AG20443 (cell line): Measurements from ENCODE around the gene JAKMIP1.

ENCODE experiments used
- DNase-seq: peaks from one replicate; pipeline ENCODE4 v3.0.0; 2012; ENCODE audit warnings: low spot score, mixed read lengths

Gene JAKMIP1

DNA sequence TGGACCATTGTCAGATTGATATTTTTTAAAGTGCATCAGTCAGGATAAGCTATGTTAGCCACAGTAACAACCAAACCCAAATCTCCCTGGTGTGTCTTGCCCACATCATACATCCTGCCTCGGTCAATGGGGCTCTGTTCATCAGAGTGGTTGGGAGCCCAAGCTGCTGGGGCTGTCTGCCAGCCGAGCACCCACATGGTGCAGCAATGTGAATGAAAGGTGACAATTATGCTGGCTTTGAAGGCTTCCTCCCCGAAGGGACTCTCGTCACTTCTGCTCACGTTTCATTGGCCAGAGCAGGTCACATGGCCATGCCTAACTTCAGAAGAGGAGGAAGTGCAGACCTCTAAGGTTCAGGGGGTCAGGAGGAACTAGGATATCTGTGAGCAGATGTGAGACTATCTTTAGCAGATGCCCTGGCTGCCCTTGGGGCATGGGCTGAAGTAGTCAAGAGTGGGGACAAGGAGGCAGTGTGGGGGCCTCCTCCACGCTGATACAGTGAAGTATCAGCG lies 1.3 kb upstream of the JAKMIP1 start:
- DNase-seq, result no peak

DNA sequence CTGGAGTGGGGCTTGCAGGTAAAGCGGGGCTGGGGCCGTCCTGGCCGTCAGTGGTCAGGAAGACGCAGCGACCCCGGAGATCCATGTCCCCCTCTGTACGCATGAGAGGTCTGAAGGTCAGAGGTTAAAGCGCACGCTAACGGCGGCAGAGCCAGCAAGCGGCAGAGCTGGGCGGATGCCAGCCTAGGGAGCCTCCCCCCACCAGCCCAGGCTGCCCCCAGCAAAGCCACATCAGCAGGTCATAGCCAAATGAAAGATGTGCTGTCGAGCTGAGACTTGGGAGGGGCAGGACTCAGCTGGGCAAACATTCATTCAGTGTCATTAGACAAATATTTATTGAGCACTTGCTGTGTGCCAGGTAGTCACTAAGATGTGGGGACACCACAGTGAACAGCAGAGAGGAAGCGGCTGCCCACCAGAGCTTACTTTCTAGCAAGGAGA lies 593 bp upstream of the JAKMIP1 start:
- DNase-seq, result no peak

DNA sequence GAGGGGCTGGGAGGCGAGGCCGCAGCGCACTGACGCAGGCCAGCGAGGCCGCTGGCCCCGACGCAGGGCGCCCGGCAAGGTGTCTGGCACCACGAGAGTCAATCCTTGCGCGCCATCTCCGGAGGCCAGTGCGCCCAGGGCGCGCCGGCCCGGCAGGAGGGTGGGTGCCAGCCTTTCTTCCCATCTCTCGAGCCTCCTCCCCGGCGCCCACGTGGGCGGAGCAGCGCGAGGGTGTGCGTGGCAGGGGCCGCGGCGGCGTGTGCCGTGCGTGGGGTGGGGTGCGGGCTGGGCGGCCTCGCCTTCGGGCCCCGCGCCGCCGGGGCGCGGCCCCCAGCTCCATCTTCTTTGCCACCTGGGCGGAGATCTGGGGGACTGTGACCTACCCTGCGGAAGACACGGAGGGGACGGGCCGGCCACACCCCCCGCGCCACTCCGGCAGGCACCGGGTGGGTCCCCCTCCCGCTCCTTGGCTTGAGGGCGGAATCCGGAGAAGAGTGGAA lies 877 bp downstream of the JAKMIP1 start:
- DNase-seq, result no peak

- no peak for DNase-seq
Measured at GRCh38 chr4:6198768-6199421, 1.5 kb downstream of the JAKMIP1 start.

DNA sequence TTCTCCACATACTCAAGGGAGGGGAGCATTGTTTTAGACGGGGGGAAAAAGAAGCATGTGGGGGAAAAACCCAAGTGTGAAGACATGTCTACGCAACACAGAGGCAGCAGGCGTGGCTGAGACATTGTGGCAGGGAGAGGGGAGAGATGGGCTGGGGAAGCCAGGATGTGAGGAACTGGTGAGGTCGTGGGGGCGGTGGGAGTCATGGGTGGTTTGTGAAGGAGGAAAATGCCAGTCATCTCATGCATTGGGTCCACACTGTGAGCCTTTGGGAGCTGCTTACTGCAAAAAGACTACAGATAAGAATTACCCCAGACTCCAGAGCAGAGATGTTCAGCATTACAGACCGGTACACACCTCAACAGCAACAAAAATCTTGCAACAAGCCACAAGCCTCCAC lies 2.1 kb downstream of the JAKMIP1 start:
- no peak for DNase-seq

DNA sequence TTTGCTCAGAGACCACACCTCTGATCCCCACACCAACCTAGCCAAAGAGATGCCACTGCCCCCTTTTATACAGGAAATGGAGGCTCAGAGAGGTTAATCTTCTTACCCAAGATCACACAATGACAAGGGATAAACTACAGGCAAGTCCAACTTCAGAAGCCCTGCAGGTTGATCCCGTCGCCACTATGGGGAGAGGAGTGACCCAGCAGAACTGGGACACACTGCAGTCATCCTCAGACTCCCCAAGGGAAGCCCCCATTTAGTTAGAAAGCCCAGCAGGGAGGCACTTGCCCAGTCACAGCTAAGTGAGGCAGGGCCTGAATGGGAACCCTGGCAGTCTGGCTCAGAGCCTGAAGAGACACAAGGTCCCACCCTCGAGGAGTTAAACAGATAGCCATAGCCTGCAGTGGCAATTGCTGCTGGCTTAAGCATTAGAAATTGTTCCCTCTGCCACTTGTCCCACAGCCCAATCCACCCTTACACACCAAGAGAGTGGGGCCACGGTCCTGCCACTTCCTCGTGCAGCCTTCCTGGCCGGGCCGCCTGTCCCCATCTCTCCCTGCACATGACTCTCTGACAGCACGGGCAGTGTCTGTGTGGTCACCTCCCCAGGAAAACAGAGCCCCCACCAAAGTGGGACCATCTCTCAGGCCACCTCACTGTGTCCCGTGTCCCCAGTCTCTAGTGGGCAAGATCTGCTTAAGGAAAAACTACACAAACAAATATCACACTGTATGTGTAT lies 2.7 kb downstream of the JAKMIP1 start:
- DNase-seq, result no peak

DNA sequence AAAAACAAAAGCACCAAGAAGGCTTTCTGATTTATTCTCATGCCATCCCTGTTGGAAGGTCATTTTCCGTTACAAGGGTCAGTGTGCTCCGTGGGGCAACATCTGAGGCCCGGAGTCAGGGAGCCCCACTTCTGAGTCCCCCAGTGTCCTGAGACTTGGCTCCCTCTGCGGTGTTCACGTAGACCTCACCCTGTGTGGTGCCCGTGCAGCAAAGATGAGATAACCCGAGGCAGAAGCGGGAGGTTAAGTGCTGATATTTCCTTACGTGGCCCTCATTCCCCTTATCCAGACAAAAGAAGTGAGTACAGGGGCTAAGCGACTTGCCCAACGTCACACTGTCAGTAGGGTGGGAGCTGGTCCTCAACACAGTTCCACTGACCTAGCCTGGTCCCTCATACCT lies 3.5 kb downstream of the JAKMIP1 start:
- DNase-seq, result no peak

DNA sequence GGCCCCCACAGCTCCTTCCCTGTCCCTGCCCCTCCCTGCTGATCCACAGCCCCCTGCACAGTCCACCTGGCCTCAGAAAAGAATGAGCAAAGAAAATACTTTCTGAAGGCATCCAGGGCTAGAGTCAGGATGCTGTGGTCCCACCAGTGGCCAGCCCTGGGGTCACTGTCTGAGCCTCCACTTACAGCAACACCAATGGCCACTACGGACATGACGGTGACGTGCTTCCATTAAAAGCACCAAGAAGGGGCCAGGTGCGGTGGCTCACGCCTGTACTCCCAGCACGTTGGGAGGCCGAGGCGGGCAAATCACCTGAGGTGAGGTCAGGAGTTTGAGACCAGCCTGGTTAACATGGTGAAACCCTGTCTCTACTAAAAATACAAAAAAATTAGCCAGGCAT lies 4.0 kb downstream of the JAKMIP1 start:
- DNase-seq, result no peak

DNA sequence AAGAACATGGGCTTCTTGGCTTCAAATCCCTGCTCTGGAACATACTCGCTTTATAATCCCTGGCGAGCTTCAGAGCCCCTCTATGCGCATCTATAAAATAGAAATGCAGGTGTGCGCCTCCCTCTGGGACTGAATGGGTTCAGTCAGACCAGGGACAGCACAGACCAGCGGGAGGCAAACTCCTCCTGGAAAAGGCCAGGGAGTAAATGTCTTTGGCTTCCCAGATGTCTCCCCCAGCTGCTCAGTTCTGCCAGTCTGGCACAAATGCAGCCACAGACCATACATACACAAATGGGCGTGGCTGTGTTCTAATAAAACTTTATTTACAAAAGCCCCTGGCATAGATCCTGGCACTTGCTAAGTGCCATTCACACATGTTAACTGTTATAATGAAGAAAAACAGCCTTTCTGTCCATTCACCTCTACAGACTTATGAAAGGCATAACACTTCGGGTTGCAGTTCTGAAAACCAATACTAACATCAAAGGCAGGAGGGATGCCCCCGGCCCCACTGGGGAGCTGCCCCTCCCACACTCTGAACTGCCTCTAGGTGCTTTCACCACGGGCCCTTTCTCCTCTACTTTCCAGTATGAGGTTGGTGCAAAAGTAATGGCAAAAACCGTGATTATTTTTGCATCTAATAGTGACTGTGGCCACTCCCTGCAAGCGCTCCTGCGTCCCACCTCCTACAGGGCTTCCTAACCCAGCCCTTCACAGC lies 4.6 kb downstream of the JAKMIP1 start:
- DNase-seq, result no peak

- DNase-seq, result no peak
Measured at GRCh38 chr4:6194458-6195195, 5.7 kb downstream of the JAKMIP1 start.

- DNase-seq, result no peak
Measured at GRCh38 chr4:6193399-6193798, 7.0 kb downstream of the JAKMIP1 start.

GRCh38 chr4:6192245-6192644 lies 8.1 kb downstream of the JAKMIP1 start:
- no peak for DNase-seq

DNA sequence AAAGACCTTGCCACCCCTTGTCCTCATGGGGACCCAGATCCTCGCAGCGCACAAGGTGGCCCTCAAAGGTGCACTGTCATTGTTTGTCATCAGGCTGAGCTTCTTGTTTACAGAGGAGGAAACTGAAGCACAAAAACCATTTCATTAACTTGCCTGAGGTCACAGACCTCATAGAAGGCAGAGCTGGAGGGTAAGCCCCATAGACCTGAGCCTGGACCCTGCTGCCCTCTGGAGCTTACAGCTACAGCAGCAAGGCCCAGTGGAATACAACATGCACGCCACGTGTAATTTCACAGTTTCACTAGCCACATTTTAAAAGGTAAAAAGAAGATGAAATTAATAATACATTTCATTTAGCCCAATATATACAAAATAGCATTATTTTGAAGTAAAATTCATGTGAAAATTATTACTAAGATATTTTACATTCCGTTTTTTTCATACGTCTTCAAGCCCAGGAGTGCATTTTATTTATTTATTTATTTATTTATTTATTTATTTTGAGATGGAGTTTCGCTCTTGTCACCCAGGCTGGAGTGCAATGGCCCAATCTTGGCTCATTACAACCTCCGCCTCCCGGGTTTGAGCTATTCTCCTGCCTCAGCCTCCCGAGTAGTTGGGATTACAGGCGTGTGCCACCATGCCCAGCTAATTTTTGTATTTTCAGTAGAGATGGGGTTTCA lies 8.8 kb downstream of the JAKMIP1 start:
- no peak for DNase-seq

GRCh38 chr4:6190486-6190885 lies 9.9 kb downstream of the JAKMIP1 start:
- no peak for DNase-seq

DNA sequence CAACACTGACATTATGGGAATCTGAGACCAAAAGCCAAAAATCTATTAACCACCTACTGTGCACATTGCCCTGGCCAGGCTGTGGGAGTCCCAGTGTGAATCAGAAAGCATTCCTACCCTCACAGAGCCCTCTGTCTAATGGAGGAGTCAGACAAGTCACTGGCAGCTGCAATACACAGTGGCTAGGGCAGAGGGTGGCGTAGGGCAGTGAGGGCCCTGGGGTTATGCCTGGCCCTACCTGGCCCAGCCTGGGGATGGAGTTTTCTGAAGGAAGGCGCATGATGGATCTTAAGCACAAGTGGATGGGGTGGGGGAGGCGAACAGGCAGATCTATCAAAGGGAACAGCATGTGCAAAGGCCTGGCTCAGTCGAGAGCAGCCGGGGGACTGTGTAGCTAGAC lies 10.8 kb downstream of the JAKMIP1 start:
- no peak for DNase-seq

GRCh38 chr4:6188687-6189305 lies 11.6 kb downstream of the JAKMIP1 start:
- DNase-seq, result no peak

- DNase-seq, result no peak
Measured at GRCh38 chr4:6184169-6184568, 16.2 kb downstream of the JAKMIP1 start.

GRCh38 chr4:6183740-6184139 lies 16.6 kb downstream of the JAKMIP1 start:
- no peak for DNase-seq

GRCh38 chr4:6182376-6183280 lies 17.7 kb downstream of the JAKMIP1 start:
- no peak for DNase-seq
